Activated naive CD4-positive, alpha-beta T cell treated with anti-CD3 and anti-CD28 coated beads, Interleukin-2, amount 50 U/mL, for 24 hours (primary cell): Measurements from ENCODE around the gene ZIC3.

Experiments used
- H3K27ac Mint-ChIP-seq: one replicate; pipeline ENCODE4 v1.8.0; 2021; ENCODE audit warnings: mild to moderate bottlenecking, mixed read lengths
- H3K27me3 Mint-ChIP-seq: one replicate; pipeline ENCODE4 v1.8.0; 2021; ENCODE audit warnings: mixed read lengths
- H3K36me3 Mint-ChIP-seq: one replicate; pipeline ENCODE4 v1.8.0; 2021; ENCODE audit warnings: mixed read lengths
- H3K4me1 Mint-ChIP-seq: one replicate; pipeline ENCODE4 v1.8.0; 2021; ENCODE audit warnings: mixed read lengths
- H3K4me3 Mint-ChIP-seq: one replicate; pipeline ENCODE4 v1.8.0; 2021; ENCODE audit warnings: mild to moderate bottlenecking, mixed read lengths
- H3K9me3 Mint-ChIP-seq: one replicate; pipeline ENCODE4 v1.8.0; 2021; ENCODE audit warnings: mixed read lengths

Gene ZIC3

DNA sequence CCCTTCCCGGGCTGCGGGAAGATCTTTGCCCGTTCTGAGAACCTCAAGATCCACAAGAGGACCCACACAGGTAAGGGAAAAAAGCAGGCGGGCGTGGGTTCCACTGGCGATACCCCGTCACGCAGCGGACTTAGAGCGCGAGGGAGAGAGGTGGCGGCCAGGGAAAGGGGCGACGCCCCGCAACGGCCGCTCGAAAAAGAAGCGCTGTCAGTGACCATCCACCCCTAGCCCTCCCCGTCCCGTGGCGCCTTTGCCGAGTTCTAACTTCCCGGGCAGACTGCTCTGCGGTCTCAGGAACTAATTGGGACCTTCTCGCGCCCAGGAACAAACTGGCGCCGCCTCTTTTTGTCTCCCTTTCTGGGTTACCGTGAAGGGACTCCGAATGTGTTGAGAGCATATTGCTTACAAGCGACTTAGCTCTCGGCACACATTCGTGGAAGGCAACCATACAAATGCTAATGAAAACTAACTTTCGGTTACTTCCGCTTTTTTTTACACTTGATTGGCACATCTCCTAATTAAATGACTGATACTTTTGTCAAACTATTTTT lies 1.8 kb downstream of the ZIC3 start:
- H3K36me3 Mint-ChIP-seq: peaks cover 4% of the 10 kb centered on the region
- H3K4me3 Mint-ChIP-seq: peak overlapping the region; percentile 74
- H3K27ac Mint-ChIP-seq: peak overlapping the region; percentile 76
- H3K9me3 Mint-ChIP-seq: no peaks in the 10 kb centered on the region
- peaks cover 42% of the 10 kb centered on the region for H3K27me3 Mint-ChIP-seq
- H3K4me1 Mint-ChIP-seq: peaks cover 16% of the 10 kb centered on the region

DNA sequence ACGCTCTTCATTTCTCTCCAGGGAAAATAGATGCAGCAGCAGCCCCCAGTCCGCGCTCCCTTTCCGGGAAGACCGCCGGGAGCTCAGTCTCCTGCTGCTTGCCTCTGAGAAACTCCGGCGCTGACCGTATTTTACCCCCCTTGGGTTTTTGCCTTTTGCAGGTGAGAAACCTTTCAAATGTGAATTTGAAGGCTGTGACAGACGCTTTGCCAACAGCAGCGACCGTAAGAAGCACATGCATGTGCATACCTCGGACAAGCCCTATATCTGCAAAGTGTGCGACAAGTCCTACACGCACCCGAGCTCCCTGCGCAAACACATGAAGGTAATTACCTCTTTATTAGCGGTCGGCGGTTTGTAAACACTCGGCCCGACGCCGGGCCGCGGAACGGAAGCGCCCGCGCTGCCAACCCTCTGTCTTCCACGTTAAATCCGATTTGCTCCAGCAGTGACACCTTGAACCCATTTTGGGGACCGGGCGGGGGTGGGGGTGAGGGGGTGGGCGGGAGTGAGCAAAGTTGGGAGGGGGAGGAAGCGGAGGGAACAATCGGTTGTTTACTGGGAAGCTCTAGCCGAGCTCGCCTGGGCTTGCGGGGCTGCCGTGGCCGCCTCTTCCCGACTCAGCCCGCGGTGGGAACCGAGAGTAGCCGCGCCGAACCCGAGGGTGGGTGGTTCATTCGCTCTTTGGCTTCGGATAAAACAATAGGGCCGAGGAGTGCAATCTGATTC lies 3.0 kb downstream of the ZIC3 start:
- peaks cover 43% of the 10 kb centered on the region for H3K27me3 Mint-ChIP-seq
- H3K4me3 Mint-ChIP-seq: peak overlapping the region; percentile 36
- H3K9me3 Mint-ChIP-seq: no peaks in the 10 kb centered on the region
- H3K4me1 Mint-ChIP-seq: peaks cover 16% of the 10 kb centered on the region
- no peak overlapping the region for H3K27ac Mint-ChIP-seq
- H3K36me3 Mint-ChIP-seq: peaks cover 4% of the 10 kb centered on the region

DNA sequence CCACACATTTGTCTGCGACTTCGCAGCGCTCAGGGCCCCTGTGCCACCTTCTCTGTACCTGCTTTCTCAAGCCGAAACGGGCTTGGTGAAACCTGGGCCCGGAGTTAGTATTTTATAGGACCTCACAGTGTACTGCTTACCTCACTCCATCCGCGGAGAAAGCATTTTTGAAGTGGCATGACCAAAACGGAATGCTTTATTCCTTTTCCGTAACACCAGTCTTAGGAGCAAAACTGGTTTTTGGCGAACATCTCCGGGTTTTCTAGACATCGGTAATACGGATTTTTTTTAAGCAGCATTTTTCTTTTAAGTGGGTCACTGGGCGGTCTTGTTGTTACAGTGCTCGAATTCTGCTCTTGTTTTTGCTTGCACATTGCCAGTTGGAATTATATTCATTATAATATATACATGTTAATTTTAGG lies 3.6 kb downstream of the ZIC3 start:
- no peak overlapping the region for H3K4me3 Mint-ChIP-seq
- peaks cover 16% of the 10 kb centered on the region for H3K4me1 Mint-ChIP-seq
- H3K36me3 Mint-ChIP-seq: peaks cover 4% of the 10 kb centered on the region
- no peaks in the 10 kb centered on the region for H3K9me3 Mint-ChIP-seq
- H3K27ac Mint-ChIP-seq: no peak overlapping the region
- peaks cover 41% of the 10 kb centered on the region for H3K27me3 Mint-ChIP-seq

DNA sequence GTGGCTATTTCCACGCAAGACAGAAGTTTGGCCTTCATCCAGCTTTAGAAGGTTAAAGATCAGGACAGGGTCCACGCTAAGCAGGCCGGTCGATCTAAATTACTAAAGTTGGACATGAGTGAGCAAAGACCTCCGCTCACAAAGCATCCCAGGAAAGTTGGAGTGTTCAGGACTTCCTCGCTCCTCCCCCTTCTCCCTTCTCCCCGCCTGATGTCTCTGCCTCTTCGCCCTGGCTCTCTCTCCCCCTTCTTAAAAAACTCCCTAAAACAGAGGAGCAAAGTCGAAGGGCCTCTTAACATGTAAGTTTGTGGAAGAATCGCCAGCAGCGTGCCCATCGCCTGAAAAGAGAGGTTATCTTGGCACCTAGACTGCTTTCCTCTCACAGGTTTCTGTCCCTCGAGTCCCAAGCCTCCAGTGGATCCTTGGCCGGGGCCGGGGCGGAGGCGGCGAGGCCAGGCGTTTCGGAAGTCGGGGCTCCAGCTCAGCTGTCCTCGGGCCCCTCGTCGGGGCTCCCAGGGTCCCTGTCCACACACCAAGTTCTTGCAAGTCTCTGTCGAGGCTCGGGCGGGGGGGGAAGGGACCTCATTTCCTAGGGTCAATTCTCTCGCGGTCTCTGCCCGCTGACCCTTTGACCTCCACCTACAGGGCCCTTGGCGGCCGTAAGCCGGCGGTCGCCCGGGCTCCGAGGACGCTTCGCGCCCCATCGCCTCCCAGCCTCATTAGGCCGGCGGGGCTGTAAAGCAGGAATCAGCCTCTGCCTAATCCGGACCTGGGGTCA lies 7.6 kb downstream of the ZIC3 start:
- peaks cover 44% of the 10 kb centered on the region for H3K27me3 Mint-ChIP-seq
- no peaks in the 10 kb centered on the region for H3K4me1 Mint-ChIP-seq
- H3K4me3 Mint-ChIP-seq: no peak overlapping the region
- no peaks in the 10 kb centered on the region for H3K36me3 Mint-ChIP-seq
- no peak overlapping the region for H3K27ac Mint-ChIP-seq
- H3K9me3 Mint-ChIP-seq: no peaks in the 10 kb centered on the region

DNA sequence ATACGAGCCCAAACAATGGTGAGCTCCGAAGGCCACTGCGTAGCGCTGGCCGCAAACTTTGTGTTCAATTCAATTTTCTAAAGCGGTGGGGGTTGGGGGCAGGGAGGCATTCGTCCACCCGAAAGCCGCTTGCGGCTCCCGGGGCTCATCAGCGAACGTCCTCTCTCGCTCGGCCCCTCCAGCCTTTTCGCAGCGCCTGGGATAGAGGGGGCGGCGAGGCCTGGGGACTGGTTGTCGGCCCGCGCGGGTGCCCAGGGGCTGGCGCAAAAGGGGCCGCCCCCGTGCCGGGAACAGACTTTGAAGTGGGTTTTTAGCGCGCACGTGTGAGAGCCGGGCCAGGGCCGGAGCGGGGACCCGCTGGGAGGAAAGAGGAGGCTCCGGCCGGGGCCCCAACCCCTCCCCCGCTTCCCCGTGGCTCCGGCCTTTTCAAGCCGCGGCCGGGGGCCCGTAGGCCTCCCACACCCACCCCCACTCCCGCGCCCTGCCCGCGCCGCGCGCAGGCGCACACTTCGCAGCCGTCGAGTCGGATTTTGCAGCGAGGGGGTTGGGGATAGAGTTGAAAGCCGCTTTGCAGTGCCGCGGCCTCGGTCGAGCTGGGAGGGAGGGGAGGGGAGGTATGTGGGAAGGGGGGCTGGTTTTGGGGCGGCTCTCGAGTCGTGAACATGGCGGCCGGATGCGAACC lies 8.3 kb downstream of the ZIC3 start:
- H3K4me3 Mint-ChIP-seq: no peak overlapping the region
- no peak overlapping the region for H3K27ac Mint-ChIP-seq
- H3K27me3 Mint-ChIP-seq: peaks cover 41% of the 10 kb centered on the region
- no peaks in the 10 kb centered on the region for H3K4me1 Mint-ChIP-seq
- no peaks in the 10 kb centered on the region for H3K9me3 Mint-ChIP-seq
- H3K36me3 Mint-ChIP-seq: no peaks in the 10 kb centered on the region

DNA sequence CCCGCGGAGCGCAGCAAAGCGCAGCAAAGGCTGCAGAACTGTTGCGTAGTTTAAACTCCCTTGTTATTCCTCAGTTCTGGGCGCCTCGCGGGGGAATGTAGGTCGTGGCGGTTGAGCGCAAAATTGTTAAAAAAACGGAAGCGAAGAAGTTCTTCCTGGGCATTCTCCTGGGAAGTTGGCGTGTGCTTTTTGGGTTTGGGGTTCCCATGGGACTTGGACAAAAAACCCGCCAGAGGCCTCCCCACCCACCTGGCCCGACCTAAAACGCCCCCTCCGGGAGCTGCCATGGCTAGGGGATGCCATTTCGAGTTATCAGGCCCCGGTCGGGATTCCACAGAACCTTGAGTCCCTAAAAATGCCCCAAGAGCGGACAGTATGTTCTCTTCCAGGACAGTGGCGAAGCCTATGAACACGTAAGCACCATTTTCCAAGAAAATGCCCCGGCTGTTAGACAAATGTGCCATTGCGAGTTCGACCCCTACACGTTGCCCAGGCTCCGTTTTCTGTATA lies 8.9 kb downstream of the ZIC3 start:
- Mint-ChIP-seq H3K27ac (no peak overlapping the region), H3K36me3 (no peaks in the 10 kb centered on the region), H3K4me3 (no peak overlapping the region), H3K4me1 (no peaks in the 10 kb centered on the region), H3K27me3 (peaks cover 40% of the 10 kb centered on the region), H3K9me3 (no peaks in the 10 kb centered on the region)

DNA sequence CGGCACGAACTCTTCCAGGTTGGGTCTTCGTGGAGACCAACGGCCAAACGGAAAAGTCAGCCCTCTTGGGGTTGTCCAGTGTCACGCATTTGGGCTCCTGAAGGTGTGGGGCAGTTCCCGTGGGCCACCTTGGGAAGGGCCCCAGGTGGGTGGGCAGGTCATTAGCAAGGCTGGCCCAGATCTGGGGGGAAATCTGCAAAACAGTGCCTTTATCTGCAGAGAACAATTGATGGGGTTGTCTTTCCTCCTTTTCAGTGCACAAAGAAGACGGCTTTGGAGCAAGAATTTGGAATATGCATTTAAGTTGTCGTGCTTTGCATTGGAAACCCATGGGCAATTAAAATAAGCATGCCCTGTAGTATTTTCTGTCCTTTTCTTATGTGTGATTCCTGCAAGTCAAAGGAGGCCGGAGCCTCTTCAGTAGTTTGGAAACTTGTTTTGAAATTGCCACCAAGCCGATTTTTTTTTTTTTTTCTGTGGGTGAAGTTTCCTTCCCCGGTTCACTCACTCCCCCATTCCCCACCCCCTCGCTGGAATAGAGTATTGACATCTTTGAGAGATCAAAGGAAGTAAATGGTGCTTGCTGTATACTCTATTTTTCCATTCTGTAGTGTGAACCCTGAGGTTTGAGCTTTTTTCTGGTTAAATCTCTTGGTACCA lies 9.8 kb downstream of the ZIC3 start:
- H3K27ac Mint-ChIP-seq: no peak overlapping the region
- no peak overlapping the region for H3K4me3 Mint-ChIP-seq
- H3K27me3 Mint-ChIP-seq: peaks cover 35% of the 10 kb centered on the region
- no peaks in the 10 kb centered on the region for H3K4me1 Mint-ChIP-seq
- no peaks in the 10 kb centered on the region for H3K36me3 Mint-ChIP-seq
- no peaks in the 10 kb centered on the region for H3K9me3 Mint-ChIP-seq

DNA sequence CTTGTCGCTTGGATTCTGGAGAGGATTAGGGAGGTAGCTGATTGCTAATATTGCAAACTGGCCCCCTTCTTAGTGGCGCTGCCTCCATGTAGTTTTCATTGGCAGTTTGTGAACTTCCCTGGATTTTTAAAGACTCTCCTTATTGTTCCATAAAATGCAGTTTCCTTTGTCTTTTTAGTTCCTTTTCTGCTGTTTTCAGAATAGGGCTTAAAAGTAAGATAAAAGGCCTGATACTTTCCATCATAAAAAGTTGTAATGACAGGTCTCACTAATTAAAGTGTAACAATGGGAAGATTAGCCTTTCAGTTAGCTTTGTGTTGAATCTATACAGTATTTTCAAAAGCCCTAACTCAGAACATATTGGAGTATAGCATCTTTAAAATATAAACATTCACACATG lies 21.2 kb downstream of the ZIC3 start:
- no peak overlapping the region for H3K27ac Mint-ChIP-seq
- H3K27me3 Mint-ChIP-seq: peaks cover 5% of the 10 kb centered on the region
- H3K4me1 Mint-ChIP-seq: no peaks in the 10 kb centered on the region
- no peak overlapping the region for H3K4me3 Mint-ChIP-seq
- H3K36me3 Mint-ChIP-seq: no peaks in the 10 kb centered on the region
- H3K9me3 Mint-ChIP-seq: no peaks in the 10 kb centered on the region

DNA sequence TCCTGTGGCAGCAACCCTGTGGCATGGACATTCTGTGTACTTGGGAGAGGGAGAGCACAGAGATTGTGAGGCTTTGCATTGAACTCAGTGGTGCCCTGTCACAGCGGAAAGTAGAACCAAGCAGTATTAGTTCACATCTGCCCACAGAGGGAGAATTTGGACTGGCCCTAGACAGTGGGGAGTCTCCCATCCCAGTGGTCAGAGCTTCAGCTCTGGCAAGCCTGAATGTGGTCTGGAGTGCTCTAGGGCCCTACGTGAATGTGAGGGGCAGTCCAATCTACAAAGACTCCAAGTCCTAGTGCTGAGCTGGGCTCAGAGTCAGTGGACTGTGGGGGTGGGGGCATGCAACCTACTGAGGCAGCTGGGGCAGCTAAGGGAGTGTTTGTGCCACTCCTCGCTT lies 34.8 kb downstream of the ZIC3 start:
- Mint-ChIP-seq H3K4me3 (no peak overlapping the region), H3K27ac (no peak overlapping the region), H3K9me3 (no peaks in the 10 kb centered on the region)

More for the DNA sequence above, 34.8 kb downstream of the ZIC3 start:
- H3K4me1 Mint-ChIP-seq: no peaks in the 10 kb centered on the region
- peaks cover 13% of the 10 kb centered on the region for H3K27me3 Mint-ChIP-seq
- H3K36me3 Mint-ChIP-seq: no peaks in the 10 kb centered on the region
